ENCODE data around the gene MYRF.

- TF ChIP-seq NFE2L1 (CRISPR knock-in tag; IDR thresholded peaks at IDR 0.05; ENCODE audit: borderline replicate concordance) (no peak), BRCA1 (CRISPR knock-in tag; IDR thresholded peaks at IDR 0.05) (no peak), KDM1A (CRISPR knock-in tag; IDR thresholded peaks at IDR 0.05) (no peak), EZH2 (conservative IDR thresholded peaks at IDR 0.05; ENCODE audit: low read depth, low read length) (no peak), GABPB1 (CRISPR knock-in tag; IDR thresholded peaks at IDR 0.05) (no peak), SIN3A (IDR thresholded peaks at IDR 0.05; ENCODE audit: borderline replicate concordance, low read depth, low read length) (no peak), POLR2AphosphoS5 (IDR thresholded peaks at IDR 0.05; ENCODE audit: low read depth, low read length) (no peak), HOXD1 (CRISPR knock-in tag; IDR thresholded peaks at IDR 0.05) (no peak), HOMEZ (CRISPR knock-in tag; IDR thresholded peaks at IDR 0.05; ENCODE audit: low read depth) (no peak), ZNF33A (CRISPR knock-in tag; IDR thresholded peaks at IDR 0.05; ENCODE audit: borderline replicate concordance) (no peak), PHF5A (CRISPR knock-in tag; IDR thresholded peaks at IDR 0.05; ENCODE audit: low read depth, unreplicated experiment) (no peak), MYNN (CRISPR knock-in tag; IDR thresholded peaks at IDR 0.05; ENCODE audit: low read depth) (no peak)
These were observed 42.1 kb downstream of the MYRF start for GRCh38 chr11:61794579-61794978.

All from HepG2 (cell line).